Stomach (tissue), 9 donors: Measurements from ENCODE around the gene CAB39. TPM values are rescaled to one million over a fixed set of nuclear protein-coding genes. Genes with fewer than 3 reads are reported as not detected.
A peak's percentile ranks its signal among the peaks of the same experiment; 100 is the strongest.

ENCODE experiments used
- DNase-seq, 2 donors: peaks; one replicate each; pipeline versions ENCODE4 v3.0.0 to v3.0.0-alpha.2; 2013 to 2019
- H3K27ac ChIP-seq, 5 donors: fragments of 200-600 bp in 4 of 5; sonication (generic) in 4 of 5; one replicate each; pipeline ENCODE4 v1.5.1; 2013 to 2019; ENCODE audit warnings: mild to moderate bottlenecking in 1 of 5, moderate library complexity in 1 of 5
- H3K27me3 ChIP-seq, 3 donors: fragments of 200-600 bp; sonication (generic); one replicate each; pipeline ENCODE4 v1.5.1; 2017 to 2019; ENCODE audit warnings: mixed run types in 1 of 3
- H3K36me3 ChIP-seq, 4 donors: fragments of 200-600 bp; sonication (generic); 1 replicate in 3 of 4; 2 replicates in 1 of 4; pipeline ENCODE4 v1.5.1; 2016 to 2019
- H3K4me1 ChIP-seq, 4 donors: fragments of 200-600 bp; sonication (generic); one replicate each; pipeline ENCODE4 v1.5.1; 2016 to 2019
- H3K4me3 ChIP-seq, 4 donors: fragments of 200-600 bp; sonication (generic) in 3 of 4; one replicate each; pipeline ENCODE4 v1.5.1; 2016 to 2019; ENCODE audit warnings: mild to moderate bottlenecking in 1 of 4
- H3K9me3 ChIP-seq, 4 donors: fragments of 200-600 bp; sonication (generic); one replicate each; pipeline ENCODE4 v1.5.1; 2016 to 2019
- EP300 ChIP-seq: sonication (generic); formaldehyde crosslinking; IDR thresholded peaks from one replicate; pipeline ENCODE4 v1.6.1; 2017; ENCODE audit warnings: antibody characterized with exemption
- POLR2A ChIP-seq, 4 donors: fragments of 450-650 bp; IDR thresholded peaks; one replicate each; pipeline ENCODE4 v1.6.1; 2016; ENCODE audit warnings: antibody characterized with exemption in 4 of 4, control low read depth in 2 of 4, mild to moderate bottlenecking in 1 of 4, moderate library complexity in 1 of 4
- POLR2AphosphoS5 ChIP-seq, 3 donors: sonication (generic); formaldehyde crosslinking; IDR thresholded peaks; one replicate each; pipeline ENCODE4 v1.6.1; 2016; ENCODE audit warnings: antibody characterized with exemption in 3 of 3
- WGBS, 5 donors: extraction: QIAGEN DNeasy Blood & Tissue Kit in 3 of 5; methylation state at CpG; one replicate each; pipeline versions ENCODE4 v1.1.5 to v1.1.7; 2013 to 2018; 5-methylcytosine and 5-hydroxymethylcytosine counted together
- intact Hi-C: fragments of 100-400 bp; cut with DNase I; formaldehyde crosslinking; loops from one replicate; pipeline ENCODE4 v1.15.1; 2023; ENCODE audit warnings: low total_unique reads
- polyA plus RNA-seq, 3 donors: library from polyadenylated mRNA; stranded (reverse); fragments of 200-250 nt; gene quantifications; one replicate each; pipeline ENCODE4 v1.2.3, GENCODE V29; 2013
- total RNA-seq, 5 donors: library from RNA; depleted of rRNA; stranded (reverse); fragments of >200 nt; gene quantifications; one replicate each; pipeline versions ENCODE4 v1.1.0 to v1.2.3, GENCODE V29; 2014 to 2016
- TF ChIP-seq, protein P1 (sequence below), 7 experiments: fragments of 450-650 bp in 4 of 7; fragments of 200-600 bp in 3 of 7; sonication (generic) in 3 of 7; IDR thresholded peaks; one replicate each; pipeline ENCODE4 v1.5.1; 2016 to 2019; ENCODE audit warnings: antibody characterized with exemption in 7 of 7, control low read depth in 2 of 7, mild to moderate bottlenecking in 1 of 7
- donor health status: healthy with polysubstance abuse.
- donor health status: Bipolar disorder and iron deficiency.
- donor health status: healthy.

The CAB39 gene
- total and polyA plus RNA-seq, 8 donors, result 21.8 to 126 (median 84.5) TPM

- Histone ChIP-seq H3K27me3 (no peaks in the 10 kb centered on the region), H3K4me1 (peaks cover 39 to 96% (median 70%) of the 10 kb centered on the region in 4 donors), H3K27ac (no peak overlapping the region), H3K36me3 (no peaks in the 10 kb centered on the region), H3K4me3 (no peak overlapping the region), H3K9me3 (no peaks in the 10 kb centered on the region)
- intact Hi-C loops, result no loop called here
- WGBS, 5 donors, result 70 to 86% (median 76%) methylated on average over 4 of the region's 4 CpGs
- no peak for DNase-seq
- TF ChIP-seq POLR2AphosphoS5 (IDR thresholded peaks at IDR 0.05) (no peak), EP300 (no peak), POLR2A (IDR thresholded peaks at IDR 0.05) (no peak)
- TF ChIP-seq, protein P1, sequence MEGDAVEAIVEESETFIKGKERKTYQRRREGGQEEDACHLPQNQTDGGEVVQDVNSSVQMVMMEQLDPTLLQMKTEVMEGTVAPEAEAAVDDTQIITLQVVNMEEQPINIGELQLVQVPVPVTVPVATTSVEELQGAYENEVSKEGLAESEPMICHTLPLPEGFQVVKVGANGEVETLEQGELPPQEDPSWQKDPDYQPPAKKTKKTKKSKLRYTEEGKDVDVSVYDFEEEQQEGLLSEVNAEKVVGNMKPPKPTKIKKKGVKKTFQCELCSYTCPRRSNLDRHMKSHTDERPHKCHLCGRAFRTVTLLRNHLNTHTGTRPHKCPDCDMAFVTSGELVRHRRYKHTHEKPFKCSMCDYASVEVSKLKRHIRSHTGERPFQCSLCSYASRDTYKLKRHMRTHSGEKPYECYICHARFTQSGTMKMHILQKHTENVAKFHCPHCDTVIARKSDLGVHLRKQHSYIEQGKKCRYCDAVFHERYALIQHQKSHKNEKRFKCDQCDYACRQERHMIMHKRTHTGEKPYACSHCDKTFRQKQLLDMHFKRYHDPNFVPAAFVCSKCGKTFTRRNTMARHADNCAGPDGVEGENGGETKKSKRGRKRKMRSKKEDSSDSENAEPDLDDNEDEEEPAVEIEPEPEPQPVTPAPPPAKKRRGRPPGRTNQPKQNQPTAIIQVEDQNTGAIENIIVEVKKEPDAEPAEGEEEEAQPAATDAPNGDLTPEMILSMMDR (IDR thresholded peaks at IDR 0.05), result no peak
Observed at GRCh38 chr2:230732914-230733401, 20.3 kb downstream of the CAB39 start.

DNA sequence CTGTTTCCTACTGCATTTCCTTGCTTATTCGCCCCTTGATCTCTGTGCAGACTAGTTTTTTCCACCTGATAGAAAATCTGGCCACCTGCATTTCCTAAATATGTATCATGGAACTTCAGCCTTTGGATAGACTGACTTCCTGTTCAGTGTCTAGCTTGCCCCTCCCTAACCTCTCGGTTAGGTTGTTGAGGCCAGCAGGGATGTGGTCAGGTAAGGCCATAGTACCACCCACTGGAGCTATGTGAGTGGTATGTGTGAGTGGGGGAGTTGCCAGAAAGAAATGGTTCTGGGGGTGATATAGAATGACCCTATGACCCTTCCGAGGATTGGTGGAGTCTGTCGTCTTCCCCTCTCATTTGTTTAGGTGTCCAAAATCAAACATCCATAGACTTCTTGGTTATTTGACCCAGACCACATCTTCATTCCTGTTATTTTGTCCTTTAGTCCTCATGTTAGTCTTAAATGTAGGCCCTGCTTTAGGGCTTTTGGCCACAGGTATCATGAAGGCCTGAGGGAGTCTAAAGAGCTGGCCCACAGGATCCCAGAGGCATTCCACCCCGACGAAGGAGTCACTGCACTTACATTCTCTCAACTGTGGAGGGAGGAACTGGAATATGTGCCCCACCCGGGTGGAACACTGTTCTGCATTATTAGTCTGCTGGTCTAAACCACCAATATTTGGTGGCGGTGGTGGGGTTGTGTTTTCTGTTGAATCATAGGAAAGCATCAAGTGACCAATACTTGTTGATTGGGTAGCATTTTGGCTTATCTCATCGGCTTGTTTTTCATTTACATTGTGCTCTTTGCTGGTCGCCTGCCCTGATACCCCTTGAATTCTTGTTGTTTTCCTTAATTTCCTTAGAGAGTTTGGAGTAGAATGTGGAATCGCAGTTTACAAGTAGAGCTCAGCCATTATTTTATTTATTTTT is 21.9 kb downstream of the CAB39 start:
- peak in 1 of 2 donors; percentile 29 for DNase-seq
- intact Hi-C loops, result no loop called here
- TF ChIP-seq EP300 (no peak), POLR2AphosphoS5 (IDR thresholded peaks at IDR 0.05) (no peak), POLR2A (IDR thresholded peaks at IDR 0.05) (no peak)
- TF ChIP-seq, protein P1 (IDR thresholded peaks at IDR 0.05), result no peak
- no peaks in the 10 kb centered on the region for H3K27me3 ChIP-seq
- no peaks in the 10 kb centered on the region for H3K9me3 ChIP-seq
- peaks cover 0 to 2% (median 0%) of the 10 kb centered on the region in 4 donors for H3K36me3 ChIP-seq
- peak overlapping the region in 1 of 5 donors; percentile 30 for H3K27ac ChIP-seq
- H3K4me3 ChIP-seq, result no peak overlapping the region
- H3K4me1 ChIP-seq, result peaks cover 43 to 98% (median 76%) of the 10 kb centered on the region in 4 donors
- WGBS, 5 donors, result 80 to 93% (median 91%) methylated on average over 11 of the region's 11 CpGs

DNA sequence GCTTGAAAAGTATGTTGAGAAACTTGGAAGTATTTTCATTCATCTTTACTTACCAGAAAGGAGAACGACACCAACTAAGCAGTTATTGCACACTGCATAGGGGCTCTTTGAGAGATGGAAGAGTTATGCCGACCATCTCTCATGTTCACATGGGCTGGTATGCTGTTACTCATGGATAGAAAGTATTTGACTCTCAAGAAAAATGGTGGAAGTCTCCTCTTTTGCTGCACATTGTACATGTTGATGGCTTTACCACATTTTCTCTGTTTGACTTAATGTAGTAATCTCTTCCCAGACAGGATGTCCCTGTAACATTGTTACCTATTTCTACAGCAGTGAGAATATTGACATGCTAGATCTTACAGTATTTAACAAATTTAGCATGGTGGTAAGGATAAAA is 23.2 kb downstream of the CAB39 start:
- Histone ChIP-seq H3K27ac (peak overlapping the region in 1 of 5 donors; percentile 70), H3K9me3 (no peaks in the 10 kb centered on the region), H3K4me1 (peaks cover 43 to 98% (median 83%) of the 10 kb centered on the region in 4 donors), H3K36me3 (peaks cover 0 to 15% (median 6%) of the 10 kb centered on the region in 4 donors), H3K4me3 (no peak overlapping the region), H3K27me3 (no peaks in the 10 kb centered on the region)
- intact Hi-C loops, result no loop called here
- TF ChIP-seq POLR2AphosphoS5 (IDR thresholded peaks at IDR 0.05) (no peak), EP300 (no peak), POLR2A (IDR thresholded peaks at IDR 0.05) (no peak)
- TF ChIP-seq, protein P1 (IDR thresholded peaks at IDR 0.05), result no peak
- WGBS, 5 donors, result 66 to 97% (median 90%) methylated on average over 2 of the region's 2 CpGs
- no peak for DNase-seq

GRCh38 chr2:230737300-230737699 is 24.7 kb downstream of the CAB39 start:
- intact Hi-C loops, result no loop called here
- peaks cover 42 to 88% (median 76%) of the 10 kb centered on the region in 4 donors for H3K4me1 ChIP-seq
- peak overlapping the region in 2 of 5 donors; percentile 5 to 70 for H3K27ac ChIP-seq
- no peaks in the 10 kb centered on the region for H3K9me3 ChIP-seq
- no peak for DNase-seq
- no peaks in the 10 kb centered on the region for H3K27me3 ChIP-seq
- WGBS, 5 donors, result 76 to 79% (median 77%) methylated on average over 5 of the region's 5 CpGs
- TF ChIP-seq EP300 (no peak), POLR2A (IDR thresholded peaks at IDR 0.05) (no peak), POLR2AphosphoS5 (IDR thresholded peaks at IDR 0.05) (no peak)
- TF ChIP-seq, protein P1 (IDR thresholded peaks at IDR 0.05), result no peak
- H3K4me3 ChIP-seq, result no peak overlapping the region
- peaks cover 0 to 21% (median 11%) of the 10 kb centered on the region in 4 donors for H3K36me3 ChIP-seq
